HG02943 (cell line): ENCODE measurements around the gene AMACR.
"Not testable (repeated sequence)": the region's sequence is repeated elsewhere in the genome, so short reads cannot be mapped to it uniquely, and the experiment has no call there.

ENCODE experiments used
- ATAC-seq: cut with Tn5 transposase; IDR thresholded peaks from one replicate; pipeline ENCODE4 v1.9.1; 2021; ENCODE audit warnings: mild to moderate bottlenecking, low read depth, moderate library complexity; ENCODE audit not compliant: unreplicated experiment

The AMACR gene

GRCh38 chr5:33975852-33976251 is 32.0 kb downstream of the AMACR start:
- ATAC-seq = no peak

GRCh38 chr5:33973271-33973670 is 34.6 kb downstream of the AMACR start:
- ATAC-seq = no peak

DNA sequence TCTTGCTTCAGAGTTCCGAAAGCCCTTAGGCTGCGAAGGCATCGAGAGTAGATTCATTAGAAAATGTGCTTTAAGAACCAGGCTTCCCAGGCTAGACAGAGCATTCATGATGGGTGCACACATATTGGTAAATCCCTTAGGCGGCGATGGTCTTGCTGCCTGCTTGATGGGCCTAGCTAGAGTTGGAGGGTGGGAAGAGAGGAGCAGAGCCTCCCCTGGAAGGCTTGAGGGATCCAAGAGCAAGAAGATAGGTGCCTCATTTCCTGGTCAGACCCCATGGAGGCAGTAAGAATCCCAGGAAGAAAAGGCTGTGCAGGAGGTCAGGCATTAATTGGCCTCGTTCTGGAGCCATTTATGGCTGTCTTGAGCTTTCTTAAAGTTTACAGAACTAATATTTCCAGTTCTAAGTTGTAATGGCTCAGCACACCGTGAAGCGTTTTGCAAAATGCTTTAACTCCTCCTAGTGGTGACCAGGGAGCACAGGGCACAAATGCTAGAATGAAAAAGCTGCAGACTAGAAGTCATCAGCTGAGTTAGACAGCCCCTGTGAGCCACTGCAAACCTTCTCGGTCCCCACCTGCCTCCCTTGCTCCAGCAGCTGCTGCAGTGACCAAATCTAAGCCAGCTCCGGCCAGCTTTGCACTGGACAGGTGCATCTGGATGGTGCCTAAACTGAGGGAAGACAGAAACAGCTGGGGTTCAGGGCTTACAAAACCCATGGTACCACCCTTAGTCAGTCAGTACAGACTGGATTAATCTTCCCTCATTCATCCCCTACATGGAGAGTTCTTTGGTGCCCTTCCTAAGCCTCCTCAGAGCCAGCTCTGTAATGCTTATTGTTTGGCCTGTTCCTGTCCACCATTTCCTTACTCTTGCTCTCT is 38.0 kb downstream of the AMACR start:
- ATAC-seq = peak; percentile 67

GRCh38 chr5:33968211-33969005 is 39.4 kb downstream of the AMACR start:
- no peak for ATAC-seq

GRCh38 chr5:33966805-33967204 is 41.0 kb downstream of the AMACR start:
- no peak for ATAC-seq

GRCh38 chr5:33964132-33964700 is 43.6 kb downstream of the AMACR start:
- no peak for ATAC-seq

DNA sequence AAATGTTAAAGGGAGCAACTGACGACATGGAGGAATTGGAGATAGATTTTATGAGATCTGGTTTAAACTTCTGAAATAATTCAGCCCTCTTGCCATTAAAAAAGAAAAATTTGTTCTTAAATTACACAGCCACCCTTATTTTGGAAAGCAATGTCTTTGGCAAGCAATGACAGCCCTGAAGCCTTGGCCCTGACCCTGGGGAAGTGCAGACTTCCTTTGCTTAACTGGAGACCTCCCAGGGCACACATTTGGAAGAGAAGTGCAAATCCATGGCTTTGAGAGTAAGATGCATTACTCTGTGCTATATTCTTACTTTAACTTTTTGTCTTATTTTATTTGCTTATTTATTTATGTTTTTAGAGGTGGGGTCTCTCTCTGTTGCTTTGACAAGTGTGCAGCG is 49.7 kb downstream of the AMACR start:
- no peak for ATAC-seq

DNA sequence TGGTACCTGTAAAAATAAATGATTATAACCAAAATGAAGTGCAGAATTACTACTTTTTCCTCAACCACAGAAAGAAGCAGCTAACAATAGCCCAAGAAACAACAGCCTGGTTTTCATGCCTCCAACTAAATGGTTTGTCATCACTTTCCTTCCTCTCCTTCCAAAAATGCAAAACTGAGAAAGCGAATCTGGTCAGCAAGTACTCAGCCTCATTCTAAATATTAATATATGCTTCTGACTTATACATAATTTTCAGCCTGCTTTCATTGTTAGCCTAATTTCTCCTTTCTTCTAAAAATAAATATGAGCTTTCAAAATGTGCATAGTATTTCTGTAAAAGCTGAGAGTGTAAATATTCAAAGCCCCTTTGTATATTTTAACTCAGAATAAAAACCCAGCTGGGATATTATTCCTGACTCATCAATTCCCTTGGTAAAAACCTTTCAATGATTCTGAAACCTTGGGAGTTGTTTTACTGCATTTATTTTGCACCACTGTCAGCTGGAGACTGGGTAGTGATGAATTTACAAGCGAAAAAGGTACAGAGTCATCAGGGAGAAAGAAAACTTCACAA is 50.2 kb downstream of the AMACR start:
- no peak for ATAC-seq

- ATAC-seq = not testable (repeated sequence)
Measured at GRCh38 chr5:33952175-33952574, 55.7 kb downstream of the AMACR start.

GRCh38 chr5:33944543-33945132 is 63.2 kb downstream of the AMACR start:
- no peak for ATAC-seq

GRCh38 chr5:33941090-33941489 is 66.8 kb downstream of the AMACR start:
- no peak for ATAC-seq

- no peak for ATAC-seq
Measured at GRCh38 chr5:33939556-33940262, 68.1 kb downstream of the AMACR start.

DNA sequence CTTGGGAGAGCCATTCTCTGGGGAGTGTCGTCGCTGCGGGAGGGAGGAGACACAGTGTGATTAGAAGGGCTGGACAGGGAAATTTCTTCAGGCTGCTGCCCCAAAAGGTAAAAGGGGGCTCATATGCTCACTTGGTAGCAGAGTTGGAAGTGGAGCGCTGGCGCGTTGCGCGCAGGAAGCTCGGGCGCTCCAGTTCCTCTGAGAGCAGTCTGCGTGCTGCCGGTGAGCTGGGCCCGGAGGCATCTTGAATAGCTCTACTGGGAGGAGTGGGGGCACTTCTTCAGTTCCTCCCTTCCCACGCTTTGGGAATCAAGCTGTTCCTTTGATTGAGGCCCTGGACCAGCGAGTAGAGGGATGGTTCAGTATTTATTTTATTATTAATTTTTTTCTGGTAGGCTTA is 69.0 kb downstream of the AMACR start:
- no peak for ATAC-seq

- ATAC-seq = no peak
Measured at GRCh38 chr5:33938507-33938796, 69.4 kb downstream of the AMACR start.

DNA sequence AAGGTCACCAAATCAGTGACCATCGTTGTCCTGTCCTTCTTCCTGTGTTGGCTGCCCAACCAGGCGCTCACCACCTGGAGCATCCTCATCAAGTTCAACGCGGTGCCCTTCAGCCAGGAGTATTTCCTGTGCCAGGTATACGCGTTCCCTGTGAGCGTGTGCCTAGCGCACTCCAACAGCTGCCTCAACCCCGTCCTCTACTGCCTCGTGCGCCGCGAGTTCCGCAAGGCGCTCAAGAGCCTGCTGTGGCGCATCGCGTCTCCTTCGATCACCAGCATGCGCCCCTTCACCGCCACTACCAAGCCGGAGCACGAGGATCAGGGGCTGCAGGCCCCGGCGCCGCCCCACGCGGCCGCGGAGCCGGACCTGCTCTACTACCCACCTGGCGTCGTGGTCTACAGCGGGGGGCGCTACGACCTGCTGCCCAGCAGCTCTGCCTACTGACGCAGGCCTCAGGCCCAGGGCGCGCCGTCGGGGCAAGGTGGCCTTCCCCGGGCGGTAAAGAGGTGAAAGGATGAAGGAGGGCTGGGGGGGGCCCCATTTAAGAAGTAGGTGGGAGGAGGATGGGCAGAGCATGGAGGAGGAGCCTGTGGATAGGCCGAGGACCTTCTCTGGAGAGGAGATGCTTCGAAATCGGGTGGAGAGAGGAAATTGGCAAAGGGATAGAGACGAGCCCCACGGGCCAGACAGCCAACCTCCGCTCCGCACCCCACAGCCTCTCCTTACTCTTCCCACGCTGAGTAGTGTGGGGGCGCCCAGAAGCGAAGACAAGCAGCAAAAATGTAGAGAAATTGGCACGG is 69.9 kb downstream of the AMACR start:
- ATAC-seq = no peak

DNA sequence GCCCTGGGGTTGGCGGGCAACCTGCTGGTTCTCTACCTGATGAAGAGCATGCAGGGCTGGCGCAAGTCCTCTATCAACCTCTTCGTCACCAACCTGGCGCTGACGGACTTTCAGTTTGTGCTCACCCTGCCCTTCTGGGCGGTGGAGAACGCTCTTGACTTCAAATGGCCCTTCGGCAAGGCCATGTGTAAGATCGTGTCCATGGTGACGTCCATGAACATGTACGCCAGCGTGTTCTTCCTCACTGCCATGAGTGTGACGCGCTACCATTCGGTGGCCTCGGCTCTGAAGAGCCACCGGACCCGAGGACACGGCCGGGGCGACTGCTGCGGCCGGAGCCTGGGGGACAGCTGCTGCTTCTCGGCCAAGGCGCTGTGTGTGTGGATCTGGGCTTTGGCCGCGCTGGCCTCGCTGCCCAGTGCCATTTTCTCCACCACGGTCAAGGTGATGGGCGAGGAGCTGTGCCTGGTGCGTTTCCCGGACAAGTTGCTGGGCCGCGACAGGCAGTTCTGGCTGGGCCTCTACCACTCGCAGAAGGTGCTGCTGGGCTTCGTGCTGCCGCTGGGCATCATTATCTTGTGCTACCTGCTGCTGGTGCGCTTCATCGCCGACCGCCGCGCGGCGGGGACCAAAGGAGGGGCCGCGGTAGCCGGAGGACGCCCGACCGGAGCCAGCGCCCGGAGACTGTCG is 70.7 kb downstream of the AMACR start:
- ATAC-seq = no peak

- no peak for ATAC-seq
Measured at GRCh38 chr5:33936381-33937016, 71.4 kb downstream of the AMACR start, which contains the start of gene RXFP3. Gene RXFP3 (plus strand): TSS chr5:33936386. CDS start chr5:33936741, 355 bp downstream.
